C4-2B (cell line): ENCODE measurements around the gene ANO10.

Source experiments
- H3K27ac ChIP-seq: fragments of 450-650 bp; 2 replicates; pipeline ENCODE4 v1.5.1; 2017
- CTCF ChIP-seq: fragments of 450-650 bp; conservative IDR thresholded peaks from 2 replicates; pipeline ENCODE4 v1.5.1; 2017; ENCODE audit warnings: mild to moderate bottlenecking
- ZFX ChIP-seq: fragments of 450-650 bp; IDR thresholded peaks from 2 replicates; pipeline ENCODE4 v1.6.1; 2017

The ANO10 gene

DNA sequence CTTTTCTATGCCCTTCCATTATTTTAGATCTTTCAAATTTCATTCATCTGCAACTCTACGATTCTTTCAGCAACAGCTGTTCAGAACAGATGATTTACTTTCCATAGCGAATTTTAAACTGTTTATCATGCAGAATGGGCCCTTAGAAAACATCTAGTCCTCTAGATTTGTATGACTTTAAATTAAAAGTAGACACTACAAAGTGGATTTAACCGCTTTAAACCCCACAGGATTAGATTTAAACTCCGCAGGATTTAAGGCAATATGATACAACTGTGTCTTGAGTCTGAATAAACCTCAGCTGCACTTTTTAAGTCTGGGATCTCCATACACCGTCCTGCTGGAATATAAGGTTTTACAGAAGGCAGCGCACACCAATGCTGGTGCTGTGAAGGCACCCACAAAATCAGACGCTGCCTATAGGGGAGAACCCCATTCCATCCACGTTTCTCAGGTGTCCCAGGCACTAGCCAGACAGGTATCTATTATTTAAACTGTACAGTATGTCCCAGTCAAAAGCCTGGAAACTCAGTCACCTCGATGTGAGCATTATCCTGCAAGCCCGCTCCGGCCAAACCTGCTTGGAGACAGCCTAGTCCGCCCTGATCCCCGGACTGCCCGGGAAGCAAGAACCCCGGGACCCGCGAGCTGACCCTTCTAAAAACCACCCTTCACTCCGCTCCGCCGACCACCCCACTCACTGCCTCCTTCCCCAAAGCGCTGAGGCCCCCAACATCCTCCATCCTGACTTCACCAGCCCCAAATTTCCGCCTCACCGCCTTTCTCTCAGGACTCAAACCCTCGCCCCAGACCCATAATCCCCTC is 768 bp downstream of the ANO10 start:
- no peak for TF ChIP-seq ZFX
- TF ChIP-seq CTCF = no peak
- peak overlapping the region; percentile 68 for H3K27ac ChIP-seq

- no peak for TF ChIP-seq ZFX
- TF ChIP-seq CTCF = no peak
- no peak overlapping the region for H3K27ac ChIP-seq
Measured at GRCh38 chr3:43619588-43619987, 2.2 kb downstream of the ANO10 start.

DNA sequence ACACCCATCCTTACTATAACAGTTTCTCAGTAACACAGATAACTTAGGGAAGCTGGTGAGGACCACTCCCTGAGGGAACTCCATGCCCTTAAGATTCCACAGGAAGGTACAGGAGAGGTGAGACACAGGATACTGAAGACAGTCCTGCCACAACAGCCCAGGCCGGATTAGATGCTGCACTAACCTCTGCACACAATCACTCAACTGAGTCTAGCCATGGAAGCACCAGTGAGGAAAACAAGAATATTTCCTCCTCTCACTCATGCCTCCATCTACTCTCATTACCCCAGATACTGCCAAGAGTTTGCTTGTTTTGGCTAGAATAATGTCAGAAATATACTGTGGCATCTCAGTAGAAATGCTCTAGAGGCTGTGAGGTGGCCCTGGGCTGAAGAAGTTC is 3.7 kb downstream of the ANO10 start:
- no peak overlapping the region for H3K27ac ChIP-seq
- TF ChIP-seq CTCF (no peak), ZFX (no peak)

DNA sequence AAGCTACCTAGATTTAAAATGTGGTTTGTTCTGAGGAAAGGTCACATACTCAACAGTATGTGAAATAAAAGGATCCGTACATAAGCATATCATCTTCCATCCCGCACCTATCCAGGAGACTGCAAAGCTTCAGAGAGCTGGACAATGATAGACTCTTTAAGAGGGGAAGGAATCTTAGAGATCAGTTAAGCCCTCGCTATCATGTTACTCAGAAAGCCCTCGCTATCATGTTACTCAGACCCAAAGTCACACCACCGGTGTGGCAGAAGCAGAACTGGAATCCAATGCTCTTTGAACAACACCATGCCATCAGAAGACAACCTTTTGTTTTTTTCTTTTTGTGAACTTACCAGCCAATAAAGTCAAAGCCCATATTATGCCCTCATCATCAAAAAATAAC is 5.8 kb downstream of the ANO10 start:
- H3K27ac ChIP-seq = no peak overlapping the region
- TF ChIP-seq CTCF = no peak
- no peak for TF ChIP-seq ZFX

DNA sequence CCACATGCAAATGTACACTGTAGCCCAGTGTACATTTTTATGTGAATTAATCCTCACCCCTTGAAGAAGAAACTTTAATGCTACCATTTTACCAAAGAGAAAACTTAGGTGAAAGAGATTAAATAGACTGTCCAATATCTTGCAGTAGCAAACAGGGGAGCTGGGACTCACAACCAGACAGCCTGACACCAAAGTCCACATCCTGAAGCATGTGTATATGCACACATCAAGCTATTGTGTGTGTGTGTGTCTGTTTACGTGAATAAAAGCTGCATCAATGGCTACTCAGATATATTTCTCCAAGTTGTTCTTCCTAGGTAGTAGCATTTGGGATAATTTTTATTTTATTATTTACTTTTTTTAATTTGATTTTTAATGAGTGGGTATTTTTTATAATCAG is 6.7 kb downstream of the ANO10 start:
- no peak overlapping the region for H3K27ac ChIP-seq
- TF ChIP-seq ZFX (no peak), CTCF (no peak)

- no peak for TF ChIP-seq ZFX
- TF ChIP-seq CTCF = no peak
- no peak overlapping the region for H3K27ac ChIP-seq
Measured at GRCh38 chr3:43613976-43614375, 7.8 kb downstream of the ANO10 start.

- TF ChIP-seq ZFX (no peak), CTCF (no peak)
Measured at GRCh38 chr3:43612419-43612818, 9.4 kb downstream of the ANO10 start.

More at GRCh38 chr3:43612419-43612818, 9.4 kb downstream of the ANO10 start:
- H3K27ac ChIP-seq = no peak overlapping the region
